GM18526 (cell line): ENCODE measurements around the gene WDR1.

ENCODE experiments used
- POLR2A ChIP-seq: IDR thresholded peaks from 3 replicates; pipeline ENCODE4 v1.6.1; 2011; ENCODE audit not compliant: insufficient read length; ENCODE audit errors: extremely low read depth

WDR1 gene

DNA sequence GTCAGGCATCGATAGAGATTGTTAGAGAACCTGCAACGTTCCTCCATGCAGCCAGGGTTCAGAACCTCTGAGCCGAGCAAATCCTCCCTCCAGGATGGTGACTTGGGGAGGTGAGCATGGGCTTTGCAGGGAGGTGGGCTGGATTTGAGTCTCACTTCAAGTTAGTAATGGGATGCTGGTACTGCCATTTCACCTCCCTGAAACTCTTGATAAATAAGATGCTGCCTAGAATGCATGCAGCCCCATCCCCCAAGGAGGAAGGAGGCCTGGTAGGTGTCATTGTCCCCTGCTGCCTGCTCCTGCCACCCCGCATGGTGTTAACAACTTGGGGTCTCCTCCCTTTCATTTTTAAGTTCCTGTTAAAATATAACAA lies 59.6 kb downstream of the WDR1 start:
- TF ChIP-seq POLR2A = no peak

DNA sequence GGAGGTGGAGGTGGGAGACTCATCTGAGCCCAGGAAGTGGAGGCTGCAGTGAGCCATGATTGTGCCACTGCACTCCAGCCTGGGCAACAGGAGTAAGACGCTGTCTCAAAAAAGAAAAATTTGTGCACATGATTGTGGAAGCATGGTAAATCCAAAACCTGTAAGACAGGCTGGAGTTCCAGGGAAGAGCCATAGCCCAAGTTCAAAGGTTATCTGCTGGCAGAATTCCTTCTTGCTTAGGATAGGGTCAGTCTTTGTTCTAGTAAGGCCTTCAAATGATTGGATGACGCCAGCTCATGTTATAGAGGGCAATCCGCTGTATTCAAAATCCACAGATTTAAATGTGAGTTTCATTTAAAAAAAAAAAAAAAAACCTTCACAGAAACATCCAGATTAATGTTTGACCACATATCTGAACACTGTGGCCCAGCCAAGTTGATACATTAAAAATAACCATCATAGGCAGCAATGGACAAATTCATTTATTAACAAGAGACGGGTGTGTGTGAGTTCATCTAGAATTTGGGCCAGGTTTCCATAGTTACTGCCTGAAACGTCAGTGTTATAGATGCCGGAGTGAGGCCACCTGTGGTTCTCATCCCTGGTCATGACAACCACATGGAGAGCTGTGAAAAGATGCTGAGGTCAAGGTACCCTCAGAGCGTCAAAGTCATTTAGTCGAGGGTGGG lies 60.1 kb downstream of the WDR1 start:
- no peak for TF ChIP-seq POLR2A

DNA sequence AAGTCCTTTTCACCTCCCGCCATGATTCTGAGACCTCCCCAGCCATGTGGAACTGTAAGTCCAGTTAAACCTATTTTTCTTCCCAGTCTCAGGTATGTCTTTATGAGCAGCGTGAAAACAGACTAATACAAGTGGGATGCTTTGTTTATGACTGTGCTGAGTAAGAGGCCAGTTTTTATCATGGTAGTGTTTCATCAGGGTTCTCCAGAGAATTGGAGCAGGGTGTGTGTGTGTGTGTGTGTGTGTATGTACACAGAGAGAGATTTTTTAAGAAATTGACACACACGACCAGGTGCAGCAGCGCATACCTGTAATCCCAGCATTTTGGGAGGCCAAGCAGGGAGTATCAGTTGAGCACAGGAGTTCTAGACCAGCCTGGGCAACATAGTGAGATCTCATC lies 60.7 kb downstream of the WDR1 start:
- no peak for TF ChIP-seq POLR2A

DNA sequence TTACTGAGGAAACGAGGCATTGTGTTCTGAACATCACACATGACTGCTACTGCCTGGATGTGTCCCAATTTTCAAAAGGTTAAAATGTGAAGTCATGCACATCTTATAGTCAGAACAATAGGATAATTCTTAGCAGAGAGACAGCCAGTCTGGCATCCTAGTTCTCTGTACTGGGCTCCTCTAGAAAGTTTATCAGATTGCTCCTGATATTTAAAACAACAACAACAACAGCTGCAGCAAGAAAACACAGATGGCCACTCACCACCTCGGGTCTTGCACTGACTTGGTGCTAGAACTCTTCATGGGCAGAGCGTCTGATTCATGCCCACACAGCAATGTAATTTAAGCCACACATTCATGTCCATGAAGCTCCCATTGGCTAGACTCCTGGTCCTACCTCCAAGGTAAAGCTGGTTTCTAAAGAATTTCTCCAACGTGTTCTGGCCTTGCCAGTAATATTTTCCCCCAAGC lies 62.0 kb downstream of the WDR1 start:
- no peak for TF ChIP-seq POLR2A

DNA sequence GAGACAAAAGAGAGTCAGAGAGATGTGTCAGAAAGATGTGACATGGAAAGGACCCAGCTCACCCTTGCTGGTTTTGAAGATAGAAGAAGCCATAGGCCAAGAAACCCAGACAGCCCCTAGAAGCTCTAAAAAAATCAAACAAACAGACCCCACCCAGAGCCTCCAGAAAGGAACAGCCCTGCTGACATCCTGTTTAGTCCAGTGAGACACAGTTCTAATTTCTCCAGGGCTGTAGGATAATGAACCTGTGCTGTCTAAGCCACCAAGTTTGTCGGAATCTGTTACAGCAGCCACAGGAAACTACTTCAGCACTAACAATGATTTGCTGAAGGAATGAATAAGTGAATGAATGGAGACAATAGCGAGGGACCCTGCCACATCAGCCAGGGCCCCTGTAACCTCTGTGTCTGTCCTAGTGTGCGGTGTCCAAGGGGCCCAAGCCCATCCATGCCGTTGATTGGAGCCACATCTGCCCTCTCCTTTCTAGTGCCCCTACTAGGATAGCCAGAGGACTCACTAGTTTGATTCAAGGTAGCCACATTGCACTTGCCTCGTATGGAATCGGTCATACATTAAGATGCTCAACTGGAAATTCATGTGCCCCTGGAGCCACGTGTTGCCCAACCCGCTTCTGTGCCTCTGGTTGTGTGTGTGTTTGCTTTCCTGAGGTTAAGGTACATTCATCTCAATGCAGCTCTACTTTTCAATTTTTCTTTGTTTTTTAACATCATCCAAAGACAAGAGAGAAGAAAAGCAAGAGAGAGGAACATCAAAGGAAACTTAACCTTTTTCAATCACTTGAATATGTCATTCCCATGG lies 62.8 kb downstream of the WDR1 start:
- no peak for TF ChIP-seq POLR2A

DNA sequence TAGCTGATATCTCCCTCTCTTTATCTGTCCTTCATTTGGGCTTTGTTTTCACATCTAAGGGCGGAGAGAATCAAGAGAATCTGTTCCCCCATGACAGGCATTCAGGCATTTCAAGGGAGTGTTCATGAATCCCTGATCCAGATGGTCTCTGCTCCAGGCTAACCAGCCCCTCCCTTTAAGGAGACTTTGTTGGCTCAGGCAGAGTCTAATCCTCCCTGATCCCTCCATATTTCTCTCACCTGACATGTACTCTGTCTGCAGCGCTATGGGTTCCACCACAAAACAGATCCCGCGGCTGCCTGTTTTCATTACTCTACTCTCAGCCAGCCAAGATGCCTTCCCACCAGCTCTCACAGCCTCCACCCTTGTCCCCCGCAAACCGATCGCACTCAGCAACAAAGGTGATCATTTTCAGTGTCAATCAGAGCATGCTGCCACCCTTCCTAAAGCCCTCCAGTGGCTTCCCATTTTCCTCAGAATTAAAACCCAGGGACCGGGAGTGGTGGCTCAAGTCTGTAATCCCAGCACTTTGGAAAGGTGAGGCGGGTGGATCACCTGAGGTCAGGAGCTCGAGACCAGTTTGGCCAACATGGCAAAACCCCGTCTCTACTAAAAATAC lies 65.0 kb downstream of the WDR1 start:
- TF ChIP-seq POLR2A = no peak

DNA sequence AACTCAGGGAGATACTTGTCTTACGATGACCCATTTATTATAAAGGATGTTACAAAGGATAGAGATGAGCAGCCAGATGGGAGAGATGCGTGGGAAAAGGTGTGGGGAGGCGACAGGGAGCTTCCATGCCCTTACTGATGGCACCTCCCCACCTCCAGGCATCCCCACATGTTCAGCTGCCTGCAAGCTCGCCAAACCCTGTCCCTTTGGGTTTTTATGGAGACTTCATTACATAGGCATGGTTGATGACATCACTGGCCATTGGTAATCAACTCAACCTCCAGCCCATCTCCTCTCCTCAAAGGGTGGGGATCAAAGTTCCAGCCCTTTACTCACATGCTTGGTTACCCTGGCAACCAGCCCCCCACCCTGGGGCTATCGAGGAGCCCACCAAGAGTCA lies 65.9 kb downstream of the WDR1 start:
- TF ChIP-seq POLR2A = no peak

DNA sequence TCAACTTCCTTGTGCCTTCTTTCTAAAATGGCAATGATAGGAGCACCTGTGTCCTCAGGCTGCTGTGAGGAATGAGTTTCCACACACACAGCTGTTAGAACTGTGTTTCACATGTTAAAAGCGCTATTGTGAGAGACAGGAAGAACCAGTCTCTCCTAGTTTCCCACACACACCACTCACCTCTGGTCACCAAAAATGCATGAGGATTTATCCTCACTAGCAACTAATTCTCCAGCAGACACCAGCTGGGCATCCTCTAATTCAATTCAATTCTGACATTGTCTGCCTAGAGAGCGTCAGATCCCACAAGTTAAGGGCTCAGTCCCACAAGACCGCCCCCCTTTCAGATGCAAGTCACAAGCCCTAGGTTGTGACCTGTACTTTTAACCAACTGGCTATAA lies 66.3 kb downstream of the WDR1 start:
- no peak for TF ChIP-seq POLR2A

DNA sequence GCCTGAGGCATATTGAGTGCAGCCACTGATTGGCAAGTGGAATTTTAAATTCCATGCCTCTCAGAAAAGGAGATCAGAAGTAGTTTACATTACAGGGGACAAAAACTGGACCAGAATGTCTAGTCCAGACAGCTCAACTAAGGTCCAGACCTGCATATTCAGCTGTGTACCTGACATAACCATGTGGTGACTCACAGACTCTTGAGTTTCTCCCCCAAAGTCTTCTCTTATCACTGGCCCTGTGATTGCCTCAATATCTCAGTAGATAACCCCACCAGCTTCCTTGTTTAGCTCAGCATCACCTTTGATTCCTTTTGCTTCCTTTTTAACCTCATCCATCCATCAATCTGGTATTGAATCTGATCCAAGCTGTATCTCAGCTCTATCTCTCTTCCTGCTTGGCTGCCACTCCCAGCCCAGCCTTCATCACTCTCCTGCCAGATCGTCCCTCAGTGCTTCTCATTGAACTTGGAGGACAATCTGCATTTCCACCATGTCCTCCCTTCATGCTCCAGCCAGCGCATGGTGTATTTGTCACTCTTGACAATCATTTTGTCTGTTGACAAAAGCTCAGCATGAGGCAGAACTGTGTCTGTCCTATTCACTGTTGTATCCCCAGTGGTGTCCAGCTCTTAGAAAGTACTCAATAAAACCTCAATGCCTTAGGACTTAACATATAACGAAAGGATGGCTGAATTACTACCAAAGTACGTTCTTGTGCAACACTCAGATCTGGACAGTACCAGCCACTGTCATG lies 67.5 kb downstream of the WDR1 start:
- no peak for TF ChIP-seq POLR2A

DNA sequence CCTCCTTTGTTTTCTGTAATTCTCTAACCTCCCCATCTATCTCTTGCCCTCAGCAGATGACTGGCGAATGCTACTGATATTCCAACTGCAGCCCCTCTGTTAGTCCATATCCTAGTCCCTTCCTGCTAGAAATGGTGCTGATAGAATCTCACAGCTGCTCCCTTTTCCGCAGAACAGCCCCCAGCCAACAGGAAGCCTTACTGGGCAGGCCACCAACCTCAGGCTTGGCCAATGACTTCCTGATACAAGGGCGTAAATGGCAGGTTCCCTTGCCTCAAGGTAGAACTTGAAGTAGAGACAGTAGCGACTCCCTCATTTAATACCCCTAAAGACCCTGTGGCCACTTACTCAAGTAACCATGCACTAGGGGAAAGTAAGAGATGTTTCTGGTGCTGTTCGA lies 68.6 kb downstream of the WDR1 start:
- TF ChIP-seq POLR2A = no peak

DNA sequence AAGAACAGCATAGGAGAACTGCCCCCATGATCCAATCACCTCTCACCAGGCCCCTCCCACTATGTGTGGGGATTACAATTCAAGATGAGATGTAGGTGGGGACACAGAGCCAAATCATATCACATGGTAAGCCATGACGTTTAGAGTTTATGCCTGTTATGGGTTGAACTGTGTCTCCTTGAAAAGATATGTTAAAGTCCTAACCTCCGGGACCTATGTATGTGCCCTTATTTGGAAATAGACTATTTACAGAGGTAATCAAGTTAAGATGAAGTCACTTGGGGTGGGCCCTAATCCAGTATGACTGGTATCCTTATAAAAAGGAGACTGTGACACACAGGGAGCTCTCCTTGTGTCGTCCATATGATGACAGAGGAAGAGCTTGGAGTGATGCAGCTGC lies 70.1 kb downstream of the WDR1 start:
- TF ChIP-seq POLR2A = no peak

DNA sequence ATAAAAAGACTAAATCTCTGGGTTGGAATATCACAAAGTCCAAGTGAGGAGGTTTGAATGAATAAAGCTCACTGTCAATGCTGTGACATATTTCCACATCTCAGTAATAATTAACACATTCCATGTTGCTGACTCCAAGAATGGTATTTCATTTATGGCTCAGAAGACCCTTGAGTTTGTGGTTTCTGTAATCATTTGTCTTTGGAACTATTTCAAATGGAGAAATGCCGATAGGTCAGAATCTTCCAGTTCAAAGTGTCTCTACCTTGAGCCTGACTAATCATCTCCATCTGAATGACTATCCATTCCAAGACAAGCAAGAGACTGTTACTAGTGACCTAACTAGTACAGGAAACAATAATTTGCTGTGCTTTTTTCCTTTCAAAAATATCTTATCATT lies 71.1 kb downstream of the WDR1 start:
- TF ChIP-seq POLR2A = no peak

DNA sequence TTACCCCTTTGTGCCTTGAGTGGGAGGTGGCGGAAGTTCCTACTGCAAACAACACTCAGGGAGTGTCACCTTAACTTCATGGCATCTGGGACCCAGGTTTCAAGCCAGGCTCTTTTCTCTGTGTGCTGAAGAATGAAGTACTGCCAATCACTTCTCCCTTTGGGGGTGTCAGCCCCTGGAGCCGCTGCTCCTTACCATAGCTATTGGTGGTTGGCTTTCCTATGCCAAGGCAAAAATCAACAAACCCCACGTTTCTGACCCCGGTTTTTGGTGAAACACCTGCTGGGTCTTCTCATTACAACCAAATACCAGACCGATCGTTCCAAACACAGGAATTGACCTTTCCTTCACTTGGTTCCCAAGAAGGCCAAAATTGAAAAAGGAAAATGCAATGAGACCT lies 75.6 kb downstream of the WDR1 start:
- TF ChIP-seq POLR2A = no peak

DNA sequence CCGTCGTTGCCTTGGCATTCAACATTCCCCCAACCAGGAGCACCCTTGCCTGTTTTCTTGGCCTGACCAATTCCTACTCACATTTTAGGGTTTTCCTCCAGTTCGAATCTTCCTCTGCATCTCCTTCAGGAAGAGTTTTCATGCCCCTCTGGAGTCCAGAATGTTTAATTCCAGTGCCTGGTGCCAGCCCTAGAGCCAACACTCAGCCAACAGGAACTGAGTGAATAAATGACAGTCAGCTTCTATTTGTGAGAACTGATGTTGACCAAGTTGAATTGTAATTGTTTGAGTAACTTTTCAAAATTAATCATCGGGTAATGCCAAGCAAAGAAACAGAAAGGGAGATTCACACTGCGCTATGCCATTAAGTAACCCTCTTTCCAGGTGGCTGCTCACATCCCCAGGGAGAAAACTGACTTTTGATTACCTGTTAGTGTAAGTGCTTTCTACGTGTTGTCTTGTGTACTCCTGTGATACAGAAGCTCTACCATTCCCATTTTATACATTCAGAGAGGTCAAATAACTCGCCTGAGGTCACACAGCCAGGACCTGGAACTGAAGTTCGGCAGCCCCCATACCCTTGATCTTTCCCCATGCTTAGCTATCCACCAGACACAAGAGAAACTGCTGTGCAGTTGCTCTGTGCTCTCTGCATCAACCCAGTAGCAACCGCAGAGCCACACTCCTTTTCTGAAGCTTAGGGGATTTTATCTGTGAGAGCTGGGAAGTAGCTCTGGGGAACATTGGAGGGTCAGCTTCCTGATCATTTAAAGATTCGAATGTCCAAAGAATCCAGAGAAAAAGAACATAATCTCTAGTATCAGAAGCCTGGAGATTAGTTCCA lies 76.3 kb downstream of the WDR1 start:
- no peak for TF ChIP-seq POLR2A
